Retinal pigment epithelial cell (primary cell): Measurements from ENCODE around the gene KHSRP.

ENCODE experiments used
- DNase-seq: peaks from one replicate; pipeline ENCODE4 v3.0.0-alpha.2; 2010; ENCODE audit warnings: low read depth
- H3K4me3 ChIP-seq: 2 replicates; pipeline ENCODE4 v1.5.1; 2011; ENCODE audit warnings: mild to moderate bottlenecking, low read length, control low read depth, moderate library complexity
- CTCF ChIP-seq: conservative IDR thresholded peaks from 2 replicates; pipeline ENCODE4 v1.5.1; 2011; ENCODE audit warnings: low read depth, low read length, control low read depth, inconsistent platforms

The KHSRP gene

GRCh38 chr19:6465663-6466062, 41.1 kb upstream of the KHSRP start:
- TF ChIP-seq CTCF: no peak
- DNase-seq: no peak
- H3K4me3 ChIP-seq: no peak overlapping the region

GRCh38 chr19:6465006-6465405, 40.4 kb upstream of the KHSRP start:
- peak overlapping the region; percentile 52 for H3K4me3 ChIP-seq
- DNase-seq: no peak
- TF ChIP-seq CTCF: no peak

- DNase-seq: no peak
- peak within 1 kb of the TSS; percentile 52 for H3K4me3 ChIP-seq
- no peak for TF ChIP-seq CTCF
Observed at GRCh38 chr19:6464070-6464873, 39.7 kb upstream of the KHSRP start, which contains the start of gene CRB3. Gene CRB3, plus strand, starts transcription at chr19:6464271. Its CDS starts 431 bp downstream, at chr19:6464702.

GRCh38 chr19:6460099-6460884, 35.7 kb upstream of the KHSRP start:
- H3K4me3 ChIP-seq: peak overlapping the region; percentile 70
- peak; percentile 66 for TF ChIP-seq CTCF
- DNase-seq: peak; percentile 94

GRCh38 chr19:6459262-6460098, 34.9 kb upstream of the KHSRP start, which contains the start of gene SLC25A23:
Gene SLC25A23, minus strand, starts transcription at chr19:6459792. Its CDS starts 164 bp downstream, at chr19:6459628.
- peak within 1 kb of the TSS; percentile 70 for H3K4me3 ChIP-seq
- TF ChIP-seq CTCF: no peak
- peak; percentile 33 for DNase-seq

GRCh38 chr19:6458695-6459261, 34.2 kb upstream of the KHSRP start:
- H3K4me3 ChIP-seq: peak overlapping the region; percentile 70
- TF ChIP-seq CTCF: no peak
- DNase-seq: no peak
